BLaER1 treated with 17β-estradiol and CSF1 and Interleukin-3, amounts not matched to agents 10 nM and 100 nM (cell line): ENCODE data around the gene ANXA1.

Experiments used
- H3K27ac ChIP-seq, 11 experiments: shearing (Covaris generic); formaldehyde crosslinking; 2 replicates each; pipeline ENCODE4 v1.8.1; 2022
- H3K27me3 ChIP-seq, 11 experiments: shearing (Covaris generic); formaldehyde crosslinking; 2 replicates each; pipeline ENCODE4 v1.8.1; 2022
- H3K36me3 ChIP-seq, 11 experiments: shearing (Covaris generic); formaldehyde crosslinking; 2 replicates each; pipeline ENCODE4 v1.8.1; 2022
- H3K4me1 ChIP-seq, 10 experiments: shearing (Covaris generic); formaldehyde crosslinking; 2 replicates each; pipeline ENCODE4 v1.8.1; 2022
- H3K4me2 ChIP-seq, 11 experiments: shearing (Covaris generic); formaldehyde crosslinking; 2 replicates each; pipeline ENCODE4 v1.8.1; 2022
- H3K4me3 ChIP-seq, 10 experiments: shearing (Covaris generic); formaldehyde crosslinking; 2 replicates each; pipeline ENCODE4 v1.8.1; 2022
- H3K9ac ChIP-seq, 11 experiments: shearing (Covaris generic); formaldehyde crosslinking; 2 replicates each; pipeline ENCODE4 v1.8.1; 2022
- H3K9me3 ChIP-seq, 11 experiments: shearing (Covaris generic); formaldehyde crosslinking; replicated peaks in 1 of 11; 2 replicates each; pipeline ENCODE4 v1.8.1; 2022
- H4K20me1 ChIP-seq, 11 experiments: shearing (Covaris generic); formaldehyde crosslinking; 2 replicates each; pipeline ENCODE4 v1.8.1; 2022
- Cebpa-rat ChIP-seq, 11 experiments: shearing (Covaris generic); IDR thresholded peaks; 2 replicates each; pipeline ENCODE4 v1.8.1; 2022

The ANXA1 gene

DNA sequence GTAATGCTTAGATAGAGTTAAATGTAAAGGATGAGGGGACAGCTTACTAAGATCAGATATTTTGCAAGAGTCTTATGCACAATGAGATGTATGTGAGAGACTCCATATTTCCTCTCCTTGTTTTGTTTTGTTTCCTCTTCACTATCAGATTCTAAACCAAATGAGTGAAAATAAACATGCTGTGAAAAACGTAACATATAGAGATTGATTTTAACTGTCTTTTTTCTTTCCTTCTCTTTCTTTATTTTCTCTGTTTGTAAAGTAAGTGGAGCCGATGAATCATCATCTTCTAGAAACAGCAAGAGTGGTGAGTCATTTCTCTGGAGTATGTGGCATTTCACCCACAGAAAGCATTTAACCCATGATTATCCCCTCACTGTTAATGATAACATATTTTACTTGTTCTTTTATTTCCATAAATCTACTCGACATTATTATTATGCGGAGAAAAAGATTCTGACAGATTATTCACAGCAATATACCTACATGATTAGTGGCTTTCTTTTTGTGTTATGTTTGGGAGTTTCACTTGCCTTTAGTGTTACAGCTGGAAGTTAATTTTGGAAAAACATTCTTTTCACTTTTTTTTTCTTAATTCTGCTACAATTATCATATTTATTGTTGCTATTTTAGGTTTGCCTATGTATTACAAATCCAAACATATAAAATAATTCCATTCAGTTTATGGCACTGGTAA, 2.1 kb upstream of the ANXA1 start:
- H3K27ac ChIP-seq = peak overlapping the region; percentile 53 to 92 (median 83)
- H3K9ac ChIP-seq = peak overlapping the region in 10 of 11 experiments; percentile 10 to 73 (median 69); a peak in 18 of 22 replicates
- no peaks in the 10 kb centered on the region for H3K27me3 ChIP-seq
- peaks cover 15 to 89% (median 68%) of the 10 kb centered on the region in 10 experiments; a peak in 19 of 20 replicates for H3K4me1 ChIP-seq
- H4K20me1 ChIP-seq = peaks cover 0 to 9% (median 0%) of the 10 kb centered on the region in 11 experiments; a peak in 5 of 22 replicates
- peaks cover 0 to 8% (median 0%) of the 10 kb centered on the region in 11 experiments; a peak in 4 of 22 replicates for H3K9me3 ChIP-seq
- peak overlapping the region in 10 of 11 experiments; percentile 32 to 96 (median 69); a peak in 19 of 22 replicates for H3K4me2 ChIP-seq
- TF ChIP-seq Cebpa-rat (IDR thresholded peaks at IDR 0.05) = no peak
- peak overlapping the region in 4 of 10 experiments; percentile 23 to 36 (median 29); a peak in 5 of 20 replicates for H3K4me3 ChIP-seq
- H3K36me3 ChIP-seq = peaks cover 0 to 9% (median 0%) of the 10 kb centered on the region in 11 experiments; a peak in 8 of 22 replicates

DNA sequence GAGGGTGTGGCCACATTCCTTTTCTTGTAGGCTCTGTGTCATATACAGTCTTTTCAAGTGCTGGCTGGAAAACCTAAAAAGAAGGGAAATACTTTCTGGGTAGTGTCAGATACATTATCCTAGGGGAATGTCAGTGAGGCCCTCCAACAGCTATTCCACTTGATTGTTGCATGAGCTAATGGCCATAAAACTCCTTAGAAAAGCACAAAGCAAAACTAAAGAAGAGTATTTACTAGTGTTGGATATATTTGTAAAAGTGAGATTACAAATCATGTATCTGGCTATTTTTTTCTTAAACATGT, 829 bp downstream of the ANXA1 start:
- H3K27ac ChIP-seq = peak overlapping the region in 9 of 11 experiments; percentile 53 to 92 (median 85); a peak in 17 of 22 replicates
- TF ChIP-seq Cebpa-rat (IDR thresholded peaks at IDR 0.05) = no peak

DNA sequence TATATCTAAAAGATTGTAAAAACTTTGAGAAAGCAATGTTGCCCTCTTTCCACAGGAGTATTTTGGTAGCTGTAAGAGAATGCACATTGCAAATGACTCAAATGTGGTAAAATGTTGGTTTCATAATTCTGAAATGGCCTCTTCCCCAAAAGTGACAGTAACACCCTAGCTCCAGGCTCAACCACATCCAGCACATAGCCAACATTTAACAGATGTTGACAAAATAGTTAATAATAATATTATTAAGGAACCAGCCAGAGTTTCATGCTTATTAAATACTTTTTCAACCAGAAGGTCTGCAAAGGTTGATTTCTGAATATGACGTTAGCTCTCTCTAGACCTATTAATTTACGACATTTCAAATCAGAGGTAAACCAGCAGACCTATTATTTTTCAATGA, 1.3 kb downstream of the ANXA1 start:
- H3K9ac ChIP-seq = peak overlapping the region in 7 of 11 experiments; percentile 43 to 94 (median 83); a peak in 12 of 22 replicates
- H3K4me1 ChIP-seq = peaks cover 12 to 84% (median 67%) of the 10 kb centered on the region in 10 experiments; a peak in 19 of 20 replicates
- H3K4me2 ChIP-seq = peak overlapping the region in 8 of 11 experiments; percentile 39 to 96 (median 80); a peak in 15 of 22 replicates
- H3K4me3 ChIP-seq = peak overlapping the region in 7 of 10 experiments; percentile 46 to 83 (median 69); a peak in 13 of 20 replicates
- TF ChIP-seq Cebpa-rat (IDR thresholded peaks at IDR 0.05) = peak in 2 of 11 experiments; percentile 22 to 42; a peak in 2 of 22 replicates
- peaks cover 0 to 40% (median 0%) of the 10 kb centered on the region in 11 experiments; a peak in 9 of 22 replicates for H3K36me3 ChIP-seq
- peak overlapping the region in 9 of 11 experiments; percentile 53 to 92 (median 85); a peak in 17 of 22 replicates for H3K27ac ChIP-seq
- H4K20me1 ChIP-seq = peaks cover 0 to 42% (median 0%) of the 10 kb centered on the region in 11 experiments; a peak in 6 of 22 replicates
- H3K27me3 ChIP-seq = no peaks in the 10 kb centered on the region
- H3K9me3 ChIP-seq = peaks cover 0 to 9% (median 0%) of the 10 kb centered on the region in 11 experiments; a peak in 4 of 22 replicates

More for the DNA sequence above, 829 bp downstream of the ANXA1 start:
- H3K9ac ChIP-seq = peak overlapping the region in 7 of 11 experiments; percentile 43 to 94 (median 83); a peak in 14 of 22 replicates
- H4K20me1 ChIP-seq = peaks cover 0 to 37% (median 0%) of the 10 kb centered on the region in 11 experiments; a peak in 6 of 22 replicates
- peaks cover 0 to 36% (median 0%) of the 10 kb centered on the region in 11 experiments; a peak in 9 of 22 replicates for H3K36me3 ChIP-seq
- H3K4me3 ChIP-seq = peak overlapping the region in 8 of 10 experiments; percentile 25 to 83 (median 68); a peak in 14 of 20 replicates
- H3K4me1 ChIP-seq = peaks cover 15 to 84% (median 69%) of the 10 kb centered on the region in 10 experiments; a peak in 19 of 20 replicates
- no peaks in the 10 kb centered on the region for H3K27me3 ChIP-seq
- H3K4me2 ChIP-seq = peak overlapping the region in 8 of 11 experiments; percentile 39 to 96 (median 80); a peak in 15 of 22 replicates
- H3K9me3 ChIP-seq = peaks cover 0 to 9% (median 0%) of the 10 kb centered on the region in 11 experiments; a peak in 4 of 22 replicates

DNA sequence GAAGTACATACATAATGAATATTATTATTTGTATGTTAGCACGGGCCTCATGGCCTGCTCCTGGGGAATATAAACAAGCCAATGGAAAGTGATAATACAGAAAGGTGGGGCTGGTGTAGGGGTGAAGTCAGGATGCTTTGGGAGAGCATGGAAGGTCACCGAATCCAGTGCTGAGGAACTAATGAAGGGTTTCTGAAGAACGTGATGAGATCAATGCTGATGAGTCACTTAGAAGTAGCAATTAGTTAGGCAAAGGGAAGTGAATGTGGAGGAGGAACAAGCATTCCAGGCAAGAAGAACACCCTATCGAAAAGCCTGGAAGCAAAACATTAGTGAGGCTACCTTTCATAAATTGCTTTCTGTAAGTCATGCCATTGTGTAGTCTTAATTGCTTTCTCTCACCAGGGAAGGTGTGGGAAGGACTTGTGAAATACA, 2.1 kb downstream of the ANXA1 start:
- H3K4me2 ChIP-seq = peak overlapping the region in 8 of 11 experiments; percentile 36 to 96 (median 80); a peak in 15 of 22 replicates
- no peaks in the 10 kb centered on the region for H3K27me3 ChIP-seq
- peak overlapping the region in 9 of 11 experiments; percentile 1 to 92 (median 84); a peak in 17 of 22 replicates for H3K27ac ChIP-seq
- H3K9ac ChIP-seq = peak overlapping the region in 5 of 11 experiments; percentile 37 to 94 (median 87); a peak in 7 of 22 replicates
- H3K4me3 ChIP-seq = peak overlapping the region in 6 of 10 experiments; percentile 61 to 83 (median 70); a peak in 12 of 20 replicates
- no peak for TF ChIP-seq Cebpa-rat (IDR thresholded peaks at IDR 0.05)
- peaks cover 0 to 51% (median 0%) of the 10 kb centered on the region in 11 experiments; a peak in 7 of 22 replicates for H4K20me1 ChIP-seq
- H3K9me3 ChIP-seq = peaks cover 0 to 9% (median 0%) of the 10 kb centered on the region in 11 experiments; a peak in 4 of 22 replicates
- H3K4me1 ChIP-seq = peaks cover 3 to 78% (median 58%) of the 10 kb centered on the region in 10 experiments; a peak in 19 of 20 replicates
- H3K36me3 ChIP-seq = peaks cover 0 to 49% (median 4%) of the 10 kb centered on the region in 11 experiments; a peak in 11 of 22 replicates

DNA sequence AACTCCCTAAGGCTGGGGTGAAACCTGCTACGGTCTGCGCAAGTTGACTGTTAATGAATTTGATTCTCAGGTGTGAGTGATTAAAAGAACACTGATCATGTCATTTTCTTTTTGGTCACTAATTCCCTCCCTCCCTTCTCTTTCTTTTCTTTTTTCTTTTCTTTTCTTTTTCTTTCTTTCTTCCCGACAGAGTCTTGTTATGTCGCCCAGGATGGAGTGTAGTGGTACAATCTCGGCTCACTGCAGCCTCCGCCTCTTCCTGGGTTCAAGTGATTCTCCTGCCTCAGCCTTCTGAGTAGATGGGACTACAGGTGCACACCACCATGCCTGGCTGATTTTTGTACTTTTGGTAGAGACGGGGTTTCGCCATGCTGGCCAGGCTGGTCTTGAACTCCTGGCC, 2.6 kb downstream of the ANXA1 start:
- TF ChIP-seq Cebpa-rat (IDR thresholded peaks at IDR 0.05) = no peak
- Histone ChIP-seq H3K4me2 (peak overlapping the region in 8 of 11 experiments; percentile 36 to 96 (median 80); a peak in 16 of 22 replicates), H3K36me3 (peaks cover 0 to 53% (median 8%) of the 10 kb centered on the region in 11 experiments; a peak in 11 of 22 replicates), H3K4me1 (peaks cover 0 to 74% (median 54%) of the 10 kb centered on the region in 10 experiments; a peak in 18 of 20 replicates), H3K27ac (peak overlapping the region in 9 of 11 experiments; percentile 1 to 92 (median 84); a peak in 16 of 22 replicates), H3K4me3 (peak overlapping the region in 6 of 10 experiments; percentile 61 to 83 (median 70); a peak in 11 of 20 replicates), H3K9me3 (peaks cover 0 to 9% (median 0%) of the 10 kb centered on the region in 11 experiments; a peak in 4 of 22 replicates), H3K27me3 (no peaks in the 10 kb centered on the region), H4K20me1 (peaks cover 0 to 55% (median 0%) of the 10 kb centered on the region in 11 experiments; a peak in 7 of 22 replicates), H3K9ac (peak overlapping the region in 3 of 11 experiments; percentile 83 to 91 (median 87); a peak in 6 of 22 replicates)

DNA sequence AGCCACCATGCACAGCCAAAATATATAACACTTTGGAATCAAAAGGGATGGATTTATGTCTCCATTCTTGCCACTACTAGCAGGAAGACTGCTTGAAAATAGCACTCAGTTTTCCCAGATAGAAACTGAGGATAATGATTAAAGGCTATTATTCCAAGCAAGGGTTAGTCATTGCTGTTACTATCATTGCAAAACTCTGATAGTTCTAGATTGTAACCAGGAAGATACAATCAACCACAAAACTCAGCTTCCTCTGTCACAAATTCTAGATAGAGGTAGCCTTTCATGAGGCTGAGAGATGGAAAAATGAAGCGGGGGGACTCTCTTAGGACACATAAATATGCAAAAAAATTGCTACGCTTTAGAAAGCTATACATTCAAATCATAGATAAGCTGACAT, 3.1 kb downstream of the ANXA1 start:
- peaks cover 0 to 69% (median 50%) of the 10 kb centered on the region in 10 experiments; a peak in 15 of 20 replicates for H3K4me1 ChIP-seq
- TF ChIP-seq Cebpa-rat (IDR thresholded peaks at IDR 0.05) = no peak
- H3K4me3 ChIP-seq = peak overlapping the region in 6 of 10 experiments; percentile 61 to 83 (median 70); a peak in 10 of 20 replicates
- peaks cover 0 to 9% (median 0%) of the 10 kb centered on the region in 11 experiments; a peak in 4 of 22 replicates for H3K9me3 ChIP-seq
- no peaks in the 10 kb centered on the region for H3K27me3 ChIP-seq
- H3K36me3 ChIP-seq = peaks cover 0 to 57% (median 11%) of the 10 kb centered on the region in 11 experiments; a peak in 11 of 22 replicates
- H3K27ac ChIP-seq = peak overlapping the region in 8 of 11 experiments; percentile 1 to 92 (median 84); a peak in 13 of 22 replicates
- peak overlapping the region in 3 of 11 experiments; percentile 9 to 91 (median 87); a peak in 6 of 22 replicates for H3K9ac ChIP-seq
- H3K4me2 ChIP-seq = peak overlapping the region in 8 of 11 experiments; percentile 36 to 96 (median 80); a peak in 16 of 22 replicates
- peaks cover 0 to 58% (median 0%) of the 10 kb centered on the region in 11 experiments; a peak in 7 of 22 replicates for H4K20me1 ChIP-seq

DNA sequence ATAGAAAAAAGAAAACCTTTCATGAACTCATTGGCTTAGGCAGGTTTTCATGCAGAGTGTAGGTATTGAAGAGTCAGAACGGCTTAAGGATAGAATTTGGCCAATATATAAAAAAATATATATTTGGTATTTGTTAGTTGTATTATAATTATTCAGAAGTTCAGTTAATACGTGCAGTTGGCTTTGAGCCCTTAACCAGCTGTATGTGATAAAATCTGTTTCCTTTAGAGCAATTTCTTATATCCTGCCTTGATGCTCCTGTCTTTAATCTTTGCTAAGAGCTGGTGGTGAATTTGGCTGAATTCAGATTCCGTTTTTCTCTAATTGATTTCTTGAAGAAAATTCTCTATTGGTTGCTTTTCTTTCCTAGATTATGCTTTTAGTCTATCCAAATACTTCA, 3.7 kb downstream of the ANXA1 start:
- peaks cover 0 to 63% (median 43%) of the 10 kb centered on the region in 10 experiments; a peak in 14 of 20 replicates for H3K4me1 ChIP-seq
- H3K4me3 ChIP-seq = peak overlapping the region in 4 of 10 experiments; percentile 66 to 80 (median 70); a peak in 7 of 20 replicates
- H3K9me3 ChIP-seq = peaks cover 0 to 9% (median 0%) of the 10 kb centered on the region in 11 experiments; a peak in 4 of 22 replicates
- H3K36me3 ChIP-seq = peaks cover 0 to 64% (median 17%) of the 10 kb centered on the region in 11 experiments; a peak in 12 of 22 replicates
- H3K4me2 ChIP-seq = peak overlapping the region in 7 of 11 experiments; percentile 67 to 96 (median 81); a peak in 13 of 22 replicates
- H4K20me1 ChIP-seq = peaks cover 0 to 58% (median 0%) of the 10 kb centered on the region in 11 experiments; a peak in 7 of 22 replicates
- peak overlapping the region in 6 of 11 experiments; percentile 10 to 92 (median 66); a peak in 4 of 22 replicates for H3K27ac ChIP-seq
- TF ChIP-seq Cebpa-rat (IDR thresholded peaks at IDR 0.05) = no peak
- H3K9ac ChIP-seq = peak overlapping the region in 2 of 11 experiments; percentile 18 to 87; a peak in 2 of 22 replicates
- no peaks in the 10 kb centered on the region for H3K27me3 ChIP-seq
